HEK293 (cell line): Measurements from ENCODE around the gene HPCAL1.

ENCODE experiments used
- CTCF ChIA-PET: fragments of 350-600 bp; formaldehyde crosslinking; extraction: SDS; loops from one replicate; lab custom pipeline; 2021; ENCODE audit warnings: antibody characterized with exemption; lab: Yijun Ruan, JAX
- POLR2A ChIA-PET: fragments of 300-600 bp; formaldehyde crosslinking; extraction: SDS; loops from one replicate; lab custom pipeline; 2020; ENCODE audit warnings: antibody characterized with exemption, inconsistent platforms; lab: Yijun Ruan, JAX
- H3K27ac ChIP-seq: fragments of 200-500 bp; sonication (Bioruptor generic); 2 replicates; pipeline ENCODE4 v1.5.1; 2014; ENCODE audit warnings: low read depth, low read length, control low read depth, inconsistent platforms; ENCODE audit errors: extremely low read depth
- H3K36me3 ChIP-seq, 2 experiments: fragments of 200-500 bp in 1 of 2; sonication (Bioruptor generic) in 1 of 2; 1 replicate in 1 of 2; 2 replicates in 1 of 2; pipeline ENCODE4 v1.5.1; 2014 to 2017; ENCODE audit warnings: inconsistent platforms in 2 of 2, low read length in 2 of 2; ENCODE audit not compliant: control insufficient read depth in 2 of 2, insufficient read depth in 1 of 2
- H3K4me1 ChIP-seq: fragments of 200-500 bp; sonication (Bioruptor generic); 2 replicates; pipeline ENCODE4 v1.5.1; 2014; ENCODE audit warnings: mild to moderate bottlenecking, low read length, inconsistent platforms; ENCODE audit not compliant: control insufficient read depth, insufficient read depth
- H3K4me3 ChIP-seq: 2 replicates; pipeline ENCODE4 v1.5.1; 2011; ENCODE audit warnings: low read depth, mild to moderate bottlenecking, control low read depth, low read length, moderate library complexity
- H3K9me3 ChIP-seq: fragments of 200-500 bp; sonication (Bioruptor generic); 2 replicates; pipeline ENCODE4 v1.5.1; 2014; ENCODE audit warnings: low read depth, low read length, inconsistent platforms; ENCODE audit not compliant: control insufficient read depth, insufficient read depth
- BCL11B ChIP-seq: fragments of 450-650 bp; formaldehyde crosslinking; IDR thresholded peaks from 2 replicates; pipeline ENCODE4 v1.5.1; 2016; ENCODE audit warnings: low read depth, missing biosample characterization, missing genetic modification characterization
- EGR2 ChIP-seq: fragments of 450-650 bp; formaldehyde crosslinking; IDR thresholded peaks from 2 replicates; pipeline ENCODE4 v1.5.1; 2016; ENCODE audit warnings: low read depth, missing biosample characterization, missing genetic modification characterization
- GLIS1 ChIP-seq: fragments of 450-650 bp; formaldehyde crosslinking; IDR thresholded peaks from 2 replicates; pipeline ENCODE4 v1.5.1; 2016; ENCODE audit warnings: missing biosample characterization, missing genetic modification characterization
- HIC1 ChIP-seq: fragments of 450-650 bp; formaldehyde crosslinking; IDR thresholded peaks from 2 replicates; pipeline ENCODE4 v1.5.1; 2016; ENCODE audit warnings: missing biosample characterization, missing genetic modification characterization
- HOXD13 ChIP-seq: sonication (generic); formaldehyde crosslinking; IDR thresholded peaks from 2 replicates; pipeline ENCODE4 v1.8.0; 2022; ENCODE audit warnings: missing genetic modification reagents, borderline replicate concordance
- KLF16 ChIP-seq: fragments of 450-650 bp; formaldehyde crosslinking; IDR thresholded peaks from 2 replicates; pipeline ENCODE4 v1.5.1; 2017; ENCODE audit warnings: missing biosample characterization, missing genetic modification characterization
- MZF1 ChIP-seq: fragments of 450-650 bp; formaldehyde crosslinking; IDR thresholded peaks from 2 replicates; pipeline ENCODE4 v1.5.1; 2017; ENCODE audit warnings: missing biosample characterization, missing genetic modification characterization, borderline replicate concordance
- OVOL3 ChIP-seq: fragments of 450-650 bp; formaldehyde crosslinking; IDR thresholded peaks from 2 replicates; pipeline ENCODE4 v1.5.1; 2016; ENCODE audit warnings: missing biosample characterization, missing genetic modification characterization
- TCF7L2 ChIP-seq: IDR thresholded peaks from 2 replicates; pipeline ENCODE4 v1.6.1; 2011; ENCODE audit warnings: low read depth, mild to moderate bottlenecking, inconsistent platforms, low read length, moderate library complexity, borderline replicate concordance
- TRIM28 ChIP-seq: IDR thresholded peaks from 2 replicates; pipeline ENCODE4 v1.6.1; 2011; ENCODE audit warnings: low read length, control low read depth, borderline replicate concordance
- ZBTB1 ChIP-seq: fragments of 450-650 bp; formaldehyde crosslinking; IDR thresholded peaks from 2 replicates; pipeline ENCODE4 v1.5.1; 2016; ENCODE audit warnings: missing biosample characterization, missing genetic modification characterization
- ZEB2 ChIP-seq: fragments of 450-650 bp; formaldehyde crosslinking; IDR thresholded peaks from 2 replicates; pipeline ENCODE4 v1.5.1; 2016; ENCODE audit warnings: missing biosample characterization, missing genetic modification characterization
- ZFP3 ChIP-seq: fragments of 450-650 bp; formaldehyde crosslinking; IDR thresholded peaks from 2 replicates; pipeline ENCODE4 v1.5.1; 2016; ENCODE audit warnings: low read depth, missing biosample characterization, missing genetic modification characterization
- ZFP41 ChIP-seq: fragments of 450-650 bp; formaldehyde crosslinking; IDR thresholded peaks from 2 replicates; pipeline ENCODE4 v1.5.1; 2016; ENCODE audit warnings: missing biosample characterization, missing genetic modification characterization, borderline replicate concordance
- ZNF132 ChIP-seq: fragments of 450-650 bp; formaldehyde crosslinking; IDR thresholded peaks from 2 replicates; pipeline ENCODE4 v1.5.1; 2017; ENCODE audit warnings: missing biosample characterization, missing genetic modification characterization, borderline replicate concordance
- ZNF140 ChIP-seq: fragments of 450-650 bp; formaldehyde crosslinking; IDR thresholded peaks from 2 replicates; pipeline ENCODE4 v1.5.1; 2016; ENCODE audit warnings: missing biosample characterization, missing genetic modification characterization
- ZNF23 ChIP-seq: fragments of 450-650 bp; formaldehyde crosslinking; IDR thresholded peaks from 2 replicates; pipeline ENCODE4 v1.5.1; 2016; ENCODE audit warnings: missing biosample characterization, missing genetic modification characterization, borderline replicate concordance
- ZNF24 ChIP-seq: fragments of 450-650 bp; formaldehyde crosslinking; IDR thresholded peaks from 2 replicates; pipeline ENCODE4 v1.5.1; 2016; ENCODE audit warnings: missing biosample characterization, missing genetic modification characterization
- ZNF302 ChIP-seq: fragments of 450-650 bp; formaldehyde crosslinking; IDR thresholded peaks from 2 replicates; pipeline ENCODE4 v1.5.1; 2016; ENCODE audit warnings: missing biosample characterization, missing genetic modification characterization, low read depth
- ZNF335 ChIP-seq: fragments of 450-650 bp; formaldehyde crosslinking; conservative IDR thresholded peaks from 2 replicates; pipeline ENCODE4 v1.5.1; 2016; ENCODE audit warnings: missing biosample characterization, missing genetic modification characterization
- ZNF394 ChIP-seq: fragments of 450-650 bp; formaldehyde crosslinking; IDR thresholded peaks from 2 replicates; pipeline ENCODE4 v1.5.1; 2016; ENCODE audit warnings: missing biosample characterization, missing genetic modification characterization, mild to moderate bottlenecking, moderate library complexity, borderline replicate concordance
- ZNF514 ChIP-seq: fragments of 450-650 bp; formaldehyde crosslinking; IDR thresholded peaks from 2 replicates; pipeline ENCODE4 v1.5.1; 2016; ENCODE audit warnings: missing biosample characterization, missing genetic modification characterization
- ZNF529 ChIP-seq: fragments of 450-650 bp; formaldehyde crosslinking; IDR thresholded peaks from 2 replicates; pipeline ENCODE4 v1.5.1; 2017; ENCODE audit warnings: missing genetic modification characterization, missing biosample characterization; ENCODE audit not compliant: insufficient replicate concordance
- ZNF558 ChIP-seq: fragments of 450-650 bp; formaldehyde crosslinking; IDR thresholded peaks from 2 replicates; pipeline ENCODE4 v1.5.1; 2016; ENCODE audit warnings: missing biosample characterization, missing genetic modification characterization
- ZNF626 ChIP-seq: fragments of 450-650 bp; sonication (Bioruptor Pico); formaldehyde crosslinking; IDR thresholded peaks from 2 replicates; pipeline ENCODE4 v1.5.1; 2018; ENCODE audit warnings: missing biosample characterization, missing genetic modification characterization, inconsistent platforms
- ZNF654 ChIP-seq: fragments of 450-650 bp; formaldehyde crosslinking; IDR thresholded peaks from 2 replicates; pipeline ENCODE4 v1.5.1; 2016; ENCODE audit warnings: low read depth, missing biosample characterization, missing genetic modification characterization
- ZNF843 ChIP-seq: fragments of 450-650 bp; formaldehyde crosslinking; IDR thresholded peaks from 2 replicates; pipeline ENCODE4 v1.5.1; 2016; ENCODE audit warnings: missing biosample characterization, missing genetic modification characterization
- ZSCAN30 ChIP-seq: fragments of 450-650 bp; IDR thresholded peaks from 2 replicates; pipeline ENCODE4 v1.5.1; 2018; ENCODE audit warnings: missing biosample characterization, mild to moderate bottlenecking, missing genetic modification characterization, moderate library complexity
- TF ChIP-seq, protein P1 (sequence below): fragments of 450-650 bp; formaldehyde crosslinking; IDR thresholded peaks from 2 replicates; pipeline ENCODE4 v1.5.1; 2016; ENCODE audit warnings: missing biosample characterization, missing genetic modification characterization
- TF ChIP-seq, protein P2 (sequence below): fragments of 450-650 bp; formaldehyde crosslinking; IDR thresholded peaks from 2 replicates; pipeline ENCODE4 v1.5.1; 2017; ENCODE audit warnings: missing biosample characterization, missing genetic modification characterization

Gene HPCAL1

DNA sequence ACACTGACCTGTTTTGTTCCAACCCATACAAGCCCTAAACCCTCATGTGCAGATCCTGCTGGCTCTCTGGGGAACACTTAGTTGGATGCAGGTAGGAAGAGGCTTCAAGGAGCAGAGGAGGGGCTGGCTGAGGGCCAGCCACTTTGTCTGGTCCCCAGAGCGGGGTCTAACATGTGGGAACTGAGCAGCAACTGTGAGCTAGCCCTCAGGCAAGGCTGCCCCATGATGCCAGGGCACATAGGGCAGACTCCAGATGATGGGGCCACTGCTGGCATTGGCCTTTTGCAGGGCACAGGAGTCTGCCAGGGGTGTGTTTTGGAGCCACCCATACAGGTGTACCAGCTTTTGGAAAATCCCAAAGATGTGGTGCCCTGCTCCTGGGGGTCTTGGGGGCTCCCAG lies 67.7 kb downstream of the HPCAL1 start:
- no peak for TF ChIP-seq MZF1
- no peak for TF ChIP-seq ZNF626 (tag by site-specific recombination)
- no peak for TF ChIP-seq OVOL3 (tag by site-specific recombination)
- no peak for TF ChIP-seq ZNF843 (tag by site-specific recombination)
- no peak for TF ChIP-seq ZSCAN30 (tag by site-specific recombination)
- TF ChIP-seq KLF16, result no peak
- TF ChIP-seq ZBTB1, result no peak
- TF ChIP-seq ZNF23, result no peak
- no peak for TF ChIP-seq ZNF394 (tag by site-specific recombination)
- TF ChIP-seq ZNF558 (tag by site-specific recombination), result no peak
- TF ChIP-seq, all 188 proteins: peak for 0
- no peak overlapping the region for H3K4me3 ChIP-seq
- POLR2A ChIA-PET, result no interaction called here
- no peaks in the 10 kb centered on the region for H3K36me3 ChIP-seq
- H3K9me3 ChIP-seq, result no peaks in the 10 kb centered on the region
- CTCF ChIA-PET, result no interaction called here
- 0 out of 2 replicates have a peak, but pooled peaks cover 2% of the 10 kb centered on the region for H3K4me1 ChIP-seq
- no peak overlapping the region for H3K27ac ChIP-seq

GRCh38 chr2:10370895-10371294 lies 68.2 kb downstream of the HPCAL1 start:
- ChIA-PET POLR2A (no interaction called here), CTCF (no interaction called here)
- Histone ChIP-seq H3K36me3 (no peaks in the 10 kb centered on the region), H3K4me1 (0 out of 2 replicates have a peak, but pooled peaks cover 2% of the 10 kb centered on the region), H3K9me3 (no peaks in the 10 kb centered on the region), H3K27ac (no peak overlapping the region), H3K4me3 (no peak overlapping the region)
- TF ChIP-seq ZSCAN30 (tag by site-specific recombination) (no peak), EGR2 (tag by site-specific recombination) (no peak), ZFP41 (no peak), BCL11B (no peak), ZFP3 (tag by site-specific recombination) (no peak), TCF7L2 (no peak), ZNF132 (tag by site-specific recombination) (no peak), ZNF302 (tag by site-specific recombination) (no peak)
- TF ChIP-seq, protein P1, sequence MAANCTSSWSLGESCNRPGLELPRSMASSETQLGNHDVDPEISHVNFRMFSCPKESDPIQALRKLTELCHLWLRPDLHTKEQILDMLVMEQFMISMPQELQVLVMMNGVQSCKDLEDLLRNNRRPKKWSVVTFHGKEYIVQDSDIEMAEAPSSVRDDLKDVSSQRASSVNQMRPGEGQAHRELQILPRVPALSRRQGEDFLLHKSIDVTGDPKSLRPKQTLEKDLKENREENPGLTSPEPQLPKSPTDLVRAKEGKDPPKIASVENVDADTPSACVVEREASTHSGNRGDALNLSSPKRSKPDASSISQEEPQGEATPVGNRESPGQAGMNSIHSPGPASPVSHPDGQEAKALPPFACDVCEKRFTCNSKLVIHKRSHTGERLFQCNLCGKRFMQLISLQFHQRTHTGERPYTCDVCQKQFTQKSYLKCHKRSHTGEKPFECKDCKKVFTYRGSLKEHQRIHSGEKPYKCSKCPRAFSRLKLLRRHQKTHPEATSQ, result no peak

GRCh38 chr2:10371441-10372196 lies 68.9 kb downstream of the HPCAL1 start:
- CTCF ChIA-PET, result no interaction called here
- Histone ChIP-seq H3K36me3 (no peaks in the 10 kb centered on the region), H3K4me3 (no peak overlapping the region), H3K27ac (no peak overlapping the region), H3K4me1 (0 out of 2 replicates have a peak, but pooled peaks cover 2% of the 10 kb centered on the region), H3K9me3 (no peaks in the 10 kb centered on the region)
- POLR2A ChIA-PET, result no interaction called here
- TF ChIP-seq, protein P2, sequence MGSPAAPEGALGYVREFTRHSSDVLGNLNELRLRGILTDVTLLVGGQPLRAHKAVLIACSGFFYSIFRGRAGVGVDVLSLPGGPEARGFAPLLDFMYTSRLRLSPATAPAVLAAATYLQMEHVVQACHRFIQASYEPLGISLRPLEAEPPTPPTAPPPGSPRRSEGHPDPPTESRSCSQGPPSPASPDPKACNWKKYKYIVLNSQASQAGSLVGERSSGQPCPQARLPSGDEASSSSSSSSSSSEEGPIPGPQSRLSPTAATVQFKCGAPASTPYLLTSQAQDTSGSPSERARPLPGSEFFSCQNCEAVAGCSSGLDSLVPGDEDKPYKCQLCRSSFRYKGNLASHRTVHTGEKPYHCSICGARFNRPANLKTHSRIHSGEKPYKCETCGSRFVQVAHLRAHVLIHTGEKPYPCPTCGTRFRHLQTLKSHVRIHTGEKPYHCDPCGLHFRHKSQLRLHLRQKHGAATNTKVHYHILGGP (tag by site-specific recombination), result no peak
- TF ChIP-seq ZNF335 (tag by site-specific recombination) (no peak), ZNF514 (tag by site-specific recombination) (no peak), ZNF654 (tag by site-specific recombination) (no peak), HIC1 (tag by site-specific recombination) (no peak), ZNF140 (tag by site-specific recombination) (no peak), GLIS1 (tag by site-specific recombination) (no peak), TRIM28 (no peak), ZNF529 (tag by site-specific recombination) (no peak), HOXD13 (CRISPR knock-in tag) (no peak), ZNF24 (tag by site-specific recombination) (no peak), ZEB2 (tag by site-specific recombination) (no peak)
